ENCODE measurements around the gene ZBTB40. TPM values are rescaled to one million over a fixed set of nuclear protein-coding genes. Genes with fewer than 3 reads are reported as not detected.

ZBTB40 gene
- total and polyA plus RNA-seq, 2 of the 13 experiments (the other 11 are each of a cell fraction or from before 2014, with no cell fraction given): 8.8 to 16.5 TPM

GRCh38 chr1:22414244-22414751 is 37.4 kb upstream of the ZBTB40 start (continued):
- TF ChIP-seq ZSCAN29 (CRISPR knock-in tag; conservative IDR thresholded peaks at IDR 0.05) (no peak), JUND (CRISPR knock-in tag; IDR thresholded peaks at IDR 0.05) (peak; percentile 92), SAFB2 (CRISPR knock-in tag; IDR thresholded peaks at IDR 0.05; ENCODE audit: borderline replicate concordance, low read depth) (no peak), PHF21A (CRISPR knock-in tag; IDR thresholded peaks at IDR 0.05) (peak; percentile 52; the same call in 1 of the 2 replicates), ZZZ3 (CRISPR knock-in tag; IDR thresholded peaks at IDR 0.05; ENCODE audit: borderline replicate concordance) (no peak), POGK (CRISPR knock-in tag; conservative IDR thresholded peaks at IDR 0.05) (no peak), REXO4 (CRISPR knock-in tag; IDR thresholded peaks at IDR 0.05; ENCODE audit: borderline replicate concordance) (no peak), GATAD1 (CRISPR knock-in tag; IDR thresholded peaks at IDR 0.05) (no peak; the same call in 1 of the 2 replicates), ZNF33A (CRISPR knock-in tag; IDR thresholded peaks at IDR 0.05; ENCODE audit: borderline replicate concordance) (no peak), ZNF652 (CRISPR knock-in tag; IDR thresholded peaks at IDR 0.05; ENCODE audit: borderline replicate concordance, low read depth) (no peak), HOXD1 (CRISPR knock-in tag; IDR thresholded peaks at IDR 0.05) (peak; percentile 74), ZNF740 (CRISPR knock-in tag; IDR thresholded peaks at IDR 0.05) (no peak), FOXK2 (IDR thresholded peaks at IDR 0.05) (0 out of 2 replicates have a peak, but pooled peaks have one; percentile 30), NCOA1 (CRISPR knock-in tag; IDR thresholded peaks at IDR 0.05) (no peak), HCFC1 (IDR thresholded peaks at IDR 0.05; ENCODE audit: low read depth, low read length) (no peak), FIP1L1 (IDR thresholded peaks at IDR 0.05; ENCODE audit: borderline replicate concordance, insufficient read depth, low read depth, low read length) (no peak), SIN3A (IDR thresholded peaks at IDR 0.05; ENCODE audit: borderline replicate concordance, low read depth, low read length) (0 out of 2 replicates have a peak, but pooled peaks have one; percentile 21), MLLT10 (CRISPR knock-in tag; IDR thresholded peaks at IDR 0.05) (no peak), CBX1 (IDR thresholded peaks at IDR 0.05; ENCODE audit: low read depth) (no peak), ZBTB38 (CRISPR knock-in tag; IDR thresholded peaks at IDR 0.05) (no peak), ZNF713 (CRISPR knock-in tag; IDR thresholded peaks at IDR 0.05) (no peak), IKZF4 (CRISPR knock-in tag; IDR thresholded peaks at IDR 0.05; ENCODE audit: borderline replicate concordance, low read depth, not compliant biosample characterization) (no peak)
- TF ChIP-seq, protein P1, sequence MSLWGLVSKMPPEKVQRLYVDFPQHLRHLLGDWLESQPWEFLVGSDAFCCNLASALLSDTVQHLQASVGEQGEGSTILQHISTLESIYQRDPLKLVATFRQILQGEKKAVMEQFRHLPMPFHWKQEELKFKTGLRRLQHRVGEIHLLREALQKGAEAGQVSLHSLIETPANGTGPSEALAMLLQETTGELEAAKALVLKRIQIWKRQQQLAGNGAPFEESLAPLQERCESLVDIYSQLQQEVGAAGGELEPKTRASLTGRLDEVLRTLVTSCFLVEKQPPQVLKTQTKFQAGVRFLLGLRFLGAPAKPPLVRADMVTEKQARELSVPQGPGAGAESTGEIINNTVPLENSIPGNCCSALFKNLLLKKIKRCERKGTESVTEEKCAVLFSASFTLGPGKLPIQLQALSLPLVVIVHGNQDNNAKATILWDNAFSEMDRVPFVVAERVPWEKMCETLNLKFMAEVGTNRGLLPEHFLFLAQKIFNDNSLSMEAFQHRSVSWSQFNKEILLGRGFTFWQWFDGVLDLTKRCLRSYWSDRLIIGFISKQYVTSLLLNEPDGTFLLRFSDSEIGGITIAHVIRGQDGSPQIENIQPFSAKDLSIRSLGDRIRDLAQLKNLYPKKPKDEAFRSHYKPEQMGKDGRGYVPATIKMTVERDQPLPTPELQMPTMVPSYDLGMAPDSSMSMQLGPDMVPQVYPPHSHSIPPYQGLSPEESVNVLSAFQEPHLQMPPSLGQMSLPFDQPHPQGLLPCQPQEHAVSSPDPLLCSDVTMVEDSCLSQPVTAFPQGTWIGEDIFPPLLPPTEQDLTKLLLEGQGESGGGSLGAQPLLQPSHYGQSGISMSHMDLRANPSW (CRISPR knock-in tag; IDR thresholded peaks at IDR 0.05; ENCODE audit: borderline replicate concordance): no peak
- TF ChIP-seq, protein P2, sequence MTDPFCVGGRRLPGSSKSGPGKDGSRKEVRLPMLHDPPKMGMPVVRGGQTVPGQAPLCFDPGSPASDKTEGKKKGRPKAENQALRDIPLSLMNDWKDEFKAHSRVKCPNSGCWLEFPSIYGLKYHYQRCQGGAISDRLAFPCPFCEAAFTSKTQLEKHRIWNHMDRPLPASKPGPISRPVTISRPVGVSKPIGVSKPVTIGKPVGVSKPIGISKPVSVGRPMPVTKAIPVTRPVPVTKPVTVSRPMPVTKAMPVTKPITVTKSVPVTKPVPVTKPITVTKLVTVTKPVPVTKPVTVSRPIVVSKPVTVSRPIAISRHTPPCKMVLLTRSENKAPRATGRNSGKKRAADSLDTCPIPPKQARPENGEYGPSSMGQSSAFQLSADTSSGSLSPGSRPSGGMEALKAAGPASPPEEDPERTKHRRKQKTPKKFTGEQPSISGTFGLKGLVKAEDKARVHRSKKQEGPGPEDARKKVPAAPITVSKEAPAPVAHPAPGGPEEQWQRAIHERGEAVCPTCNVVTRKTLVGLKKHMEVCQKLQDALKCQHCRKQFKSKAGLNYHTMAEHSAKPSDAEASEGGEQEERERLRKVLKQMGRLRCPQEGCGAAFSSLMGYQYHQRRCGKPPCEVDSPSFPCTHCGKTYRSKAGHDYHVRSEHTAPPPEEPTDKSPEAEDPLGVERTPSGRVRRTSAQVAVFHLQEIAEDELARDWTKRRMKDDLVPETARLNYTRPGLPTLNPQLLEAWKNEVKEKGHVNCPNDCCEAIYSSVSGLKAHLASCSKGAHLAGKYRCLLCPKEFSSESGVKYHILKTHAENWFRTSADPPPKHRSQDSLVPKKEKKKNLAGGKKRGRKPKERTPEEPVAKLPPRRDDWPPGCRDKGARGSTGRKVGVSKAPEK (CRISPR knock-in tag; IDR thresholded peaks at IDR 0.05; ENCODE audit: borderline replicate concordance): peak; percentile 51; the same call in 1 of the 2 replicates

Measured in HepG2 (cell line).